ENCODE measurements around the gene FGF7.
"Not testable (repeated sequence)": the region's sequence is repeated elsewhere in the genome, so short reads cannot be mapped to it uniquely, and the experiment has no call there.

Gene FGF7

GRCh38 chr15:49423021-49423420 lies at the start of gene FGF7:
FGF7 (plus strand) TSS chr15:49423242; CDS start chr15:49424298, 1,056 bp downstream.
- no peak for DNase-seq (ENCODE audit: low read depth in 3 of 3)

GRCh38 chr15:49379996-49380395 lies 43.0 kb upstream of the FGF7 start:
- no peak for DNase-seq (ENCODE audit: low read depth in 3 of 3)

GRCh38 chr15:49380912-49381311 lies 42.1 kb upstream of the FGF7 start:
- DNase-seq (ENCODE audit: low read depth in 3 of 3) = no peak

- DNase-seq (ENCODE audit: low read depth in 3 of 3) = no peak
Observed at GRCh38 chr15:49382394-49382793, 40.6 kb upstream of the FGF7 start.

GRCh38 chr15:49383266-49383665 lies 39.8 kb upstream of the FGF7 start:
- no peak for DNase-seq (ENCODE audit: low read depth in 3 of 3)

- DNase-seq (ENCODE audit: low read depth in 3 of 3) = no peak
Observed at GRCh38 chr15:49387471-49387870, 35.6 kb upstream of the FGF7 start.

GRCh38 chr15:49402515-49403296 lies 20.3 kb upstream of the FGF7 start:
- not testable (repeated sequence) for DNase-seq (ENCODE audit: low read depth in 3 of 3)

GRCh38 chr15:49406352-49407118 lies 16.5 kb upstream of the FGF7 start:
- no peak for DNase-seq (ENCODE audit: low read depth in 3 of 3)

- no peak for DNase-seq (ENCODE audit: low read depth in 3 of 3)
Observed at GRCh38 chr15:49410641-49411040, 12.4 kb upstream of the FGF7 start.

GRCh38 chr15:49412797-49413196 lies 10.2 kb upstream of the FGF7 start:
- no peak for DNase-seq (ENCODE audit: low read depth in 3 of 3)

- no peak for DNase-seq (ENCODE audit: low read depth in 3 of 3)
Observed at GRCh38 chr15:49415149-49415548, 7.9 kb upstream of the FGF7 start.

- DNase-seq (ENCODE audit: low read depth in 3 of 3) = no peak
Observed at GRCh38 chr15:49415638-49416037, 7.4 kb upstream of the FGF7 start.

GRCh38 chr15:49418811-49419210 lies 4.2 kb upstream of the FGF7 start:
- no peak for DNase-seq (ENCODE audit: low read depth in 3 of 3)

- peak in 1 of 3 experiments; percentile 3 for DNase-seq (ENCODE audit: low read depth in 3 of 3)
Observed at GRCh38 chr15:49421991-49422390, 1.1 kb upstream of the FGF7 start.

- DNase-seq (ENCODE audit: low read depth in 3 of 3) = no peak
Observed at GRCh38 chr15:49423901-49424550, 984 bp downstream of the FGF7 start.

GRCh38 chr15:49424954-49425353 lies 1.9 kb downstream of the FGF7 start:
- no peak for DNase-seq (ENCODE audit: low read depth in 3 of 3)

- no peak for DNase-seq (ENCODE audit: low read depth in 3 of 3)
Observed at GRCh38 chr15:49427372-49427771, 4.3 kb downstream of the FGF7 start.

- no peak for DNase-seq (ENCODE audit: low read depth in 3 of 3)
Observed at GRCh38 chr15:49428409-49429095, 5.5 kb downstream of the FGF7 start.

GRCh38 chr15:49430046-49430445 lies 7.0 kb downstream of the FGF7 start:
- DNase-seq (ENCODE audit: low read depth in 3 of 3) = no peak

- DNase-seq (ENCODE audit: low read depth in 3 of 3) = no peak
Observed at GRCh38 chr15:49435174-49435573, 12.1 kb downstream of the FGF7 start.

- DNase-seq (ENCODE audit: low read depth in 3 of 3) = no peak
Observed at GRCh38 chr15:49436751-49437150, 13.7 kb downstream of the FGF7 start.
